Tibial nerve (tissue), 4 donors: Measurements from ENCODE around the gene PTPRO.

Experiments
- CTCF ChIP-seq, 5 experiments: fragments of 200-600 bp in 3 of 5; fragments of 450-650 bp in 2 of 5; sonication (generic) in 3 of 5; IDR thresholded peaks; one replicate each; pipeline ENCODE4 v1.5.1; 2016 to 2019; ENCODE audit warnings: antibody characterized with exemption in 5 of 5, mild to moderate bottlenecking in 3 of 5, moderate library complexity in 2 of 5
- EP300 ChIP-seq, 2 donors: sonication (generic); formaldehyde crosslinking; IDR thresholded peaks; one replicate each; pipeline ENCODE4 v1.6.1; 2017; ENCODE audit warnings: antibody characterized with exemption in 2 of 2, mild to moderate bottlenecking in 1 of 2
- POLR2A ChIP-seq, 2 donors: fragments of 450-650 bp; IDR thresholded peaks; one replicate each; pipeline ENCODE4 v1.6.1; 2017; ENCODE audit warnings: antibody characterized with exemption in 2 of 2, mild to moderate bottlenecking in 2 of 2, moderate library complexity in 2 of 2

DNA sequence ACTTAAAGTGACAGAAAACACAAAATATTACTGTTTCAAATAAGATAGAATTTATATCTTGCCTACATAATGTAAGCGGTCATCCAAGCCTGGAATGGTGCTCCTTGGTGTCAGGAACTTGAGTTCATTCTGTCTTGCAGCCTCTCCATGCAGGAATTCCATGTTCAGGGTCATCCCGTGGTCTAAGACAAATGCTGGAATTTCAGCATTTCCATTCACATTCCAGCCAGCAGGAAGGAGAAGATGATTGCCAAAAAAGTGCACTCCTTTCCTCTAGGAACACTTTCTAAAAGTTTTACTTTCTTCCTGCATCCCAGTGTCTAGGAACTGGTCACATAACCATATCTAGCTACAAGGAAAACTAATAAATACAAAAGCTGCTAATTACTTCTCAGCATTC lies 106.3 kb downstream of the PTPRO start:
- no peak for TF ChIP-seq CTCF (IDR thresholded peaks at IDR 0.05)
- no peak for TF ChIP-seq POLR2A (IDR thresholded peaks at IDR 0.05)
- TF ChIP-seq EP300 (IDR thresholded peaks at IDR 0.05), result no peak
